Ishikawa (cell line): ENCODE results near the gene AATK.

ENCODE experiments used
- CEBPB ChIP-seq: IDR thresholded peaks from 2 replicates; pipeline ENCODE4 v1.6.1; 2012
- CREB1 ChIP-seq: IDR thresholded peaks from 2 replicates; pipeline ENCODE4 v1.6.1; 2012; ENCODE audit warnings: low read depth
- EGR1 ChIP-seq: IDR thresholded peaks from 2 replicates; pipeline ENCODE4 v1.6.1; 2012
- EP300 ChIP-seq: IDR thresholded peaks from 2 replicates; pipeline ENCODE4 v1.6.1; 2012; ENCODE audit warnings: borderline replicate concordance
- FOXM1 ChIP-seq: IDR thresholded peaks from 2 replicates; pipeline ENCODE4 v1.6.1; 2012; ENCODE audit warnings: low read depth, borderline replicate concordance
- NFIC ChIP-seq: IDR thresholded peaks from 2 replicates; pipeline ENCODE4 v1.6.1; 2012
- RAD21 ChIP-seq: IDR thresholded peaks from 2 replicates; pipeline ENCODE4 v1.6.1; 2012; ENCODE audit warnings: low read depth
- TAF1 ChIP-seq: IDR thresholded peaks from 2 replicates; pipeline ENCODE4 v1.6.1; 2012; ENCODE audit warnings: low read depth, mild to moderate bottlenecking
- TCF12 ChIP-seq: IDR thresholded peaks from 2 replicates; pipeline ENCODE4 v1.6.1; 2012; ENCODE audit warnings: low read depth
- TEAD4 ChIP-seq: IDR thresholded peaks from 2 replicates; pipeline ENCODE4 v1.6.1; 2012
- USF1 ChIP-seq: IDR thresholded peaks from 2 replicates; pipeline ENCODE4 v1.6.1; 2012
- YY1 ChIP-seq: IDR thresholded peaks from 2 replicates; pipeline ENCODE4 v1.6.1; 2012; ENCODE audit warnings: low read depth
- ZBTB7A ChIP-seq: IDR thresholded peaks from 2 replicates; pipeline ENCODE4 v1.6.1; 2012; ENCODE audit warnings: low read depth
- TF ChIP-seq, protein P1 (sequence below): IDR thresholded peaks from 2 replicates; pipeline ENCODE4 v1.6.1; 2012; ENCODE audit warnings: low read depth, mild to moderate bottlenecking
- TF ChIP-seq, protein P2 (sequence below): IDR thresholded peaks from 2 replicates; pipeline ENCODE4 v1.6.1; 2012

The AATK gene

DNA sequence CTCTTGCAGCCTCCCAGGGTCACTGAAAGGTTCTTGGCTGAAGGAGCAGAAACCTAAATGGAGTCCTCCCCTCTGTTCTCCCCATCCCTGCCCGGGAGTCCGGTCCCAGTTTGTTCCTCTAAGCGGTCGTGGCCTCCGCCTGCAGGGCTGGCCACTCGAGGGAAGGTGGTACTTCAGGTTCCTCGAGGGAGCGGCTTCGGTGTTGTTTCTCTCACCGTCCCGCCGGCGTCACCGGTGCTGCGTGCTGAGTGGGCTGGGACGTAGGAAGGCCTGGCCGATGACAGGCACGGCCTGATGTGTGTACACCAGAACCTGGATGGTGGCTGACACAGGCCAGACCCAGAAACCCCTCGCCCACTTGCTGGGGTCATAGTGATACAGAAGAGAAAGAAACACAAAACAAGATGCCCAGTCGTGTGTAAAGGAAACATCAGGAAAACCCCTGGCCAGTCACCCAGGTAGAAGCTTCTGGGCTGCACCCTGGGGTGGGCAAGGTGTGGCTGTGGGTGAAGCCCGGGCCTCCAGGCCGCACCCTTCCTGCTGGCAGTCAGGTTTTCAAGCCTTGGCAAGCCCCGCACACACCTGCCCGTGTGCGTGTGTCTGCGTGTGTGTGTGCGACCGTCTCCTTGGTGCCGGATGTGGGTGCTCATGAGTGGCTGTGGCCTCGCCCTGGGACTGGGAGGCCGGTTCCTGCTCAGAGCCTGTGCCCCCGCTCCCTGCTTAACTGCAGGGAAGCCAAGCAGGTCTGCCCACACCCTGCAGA lies 79.1 kb downstream of the AATK start:
- TF ChIP-seq, protein P1, sequence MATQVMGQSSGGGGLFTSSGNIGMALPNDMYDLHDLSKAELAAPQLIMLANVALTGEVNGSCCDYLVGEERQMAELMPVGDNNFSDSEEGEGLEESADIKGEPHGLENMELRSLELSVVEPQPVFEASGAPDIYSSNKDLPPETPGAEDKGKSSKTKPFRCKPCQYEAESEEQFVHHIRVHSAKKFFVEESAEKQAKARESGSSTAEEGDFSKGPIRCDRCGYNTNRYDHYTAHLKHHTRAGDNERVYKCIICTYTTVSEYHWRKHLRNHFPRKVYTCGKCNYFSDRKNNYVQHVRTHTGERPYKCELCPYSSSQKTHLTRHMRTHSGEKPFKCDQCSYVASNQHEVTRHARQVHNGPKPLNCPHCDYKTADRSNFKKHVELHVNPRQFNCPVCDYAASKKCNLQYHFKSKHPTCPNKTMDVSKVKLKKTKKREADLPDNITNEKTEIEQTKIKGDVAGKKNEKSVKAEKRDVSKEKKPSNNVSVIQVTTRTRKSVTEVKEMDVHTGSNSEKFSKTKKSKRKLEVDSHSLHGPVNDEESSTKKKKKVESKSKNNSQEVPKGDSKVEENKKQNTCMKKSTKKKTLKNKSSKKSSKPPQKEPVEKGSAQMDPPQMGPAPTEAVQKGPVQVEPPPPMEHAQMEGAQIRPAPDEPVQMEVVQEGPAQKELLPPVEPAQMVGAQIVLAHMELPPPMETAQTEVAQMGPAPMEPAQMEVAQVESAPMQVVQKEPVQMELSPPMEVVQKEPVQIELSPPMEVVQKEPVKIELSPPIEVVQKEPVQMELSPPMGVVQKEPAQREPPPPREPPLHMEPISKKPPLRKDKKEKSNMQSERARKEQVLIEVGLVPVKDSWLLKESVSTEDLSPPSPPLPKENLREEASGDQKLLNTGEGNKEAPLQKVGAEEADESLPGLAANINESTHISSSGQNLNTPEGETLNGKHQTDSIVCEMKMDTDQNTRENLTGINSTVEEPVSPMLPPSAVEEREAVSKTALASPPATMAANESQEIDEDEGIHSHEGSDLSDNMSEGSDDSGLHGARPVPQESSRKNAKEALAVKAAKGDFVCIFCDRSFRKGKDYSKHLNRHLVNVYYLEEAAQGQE = no peak
- TF ChIP-seq CEBPB (no peak), ZBTB7A (no peak), CREB1 (no peak), USF1 (no peak), FOXM1 (no peak), RAD21 (no peak)
- TF ChIP-seq, protein P2, sequence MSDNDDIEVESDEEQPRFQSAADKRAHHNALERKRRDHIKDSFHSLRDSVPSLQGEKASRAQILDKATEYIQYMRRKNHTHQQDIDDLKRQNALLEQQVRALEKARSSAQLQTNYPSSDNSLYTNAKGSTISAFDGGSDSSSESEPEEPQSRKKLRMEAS = no peak

GRCh38 chr17:81085420-81085911 lies 80.6 kb downstream of the AATK start:
- no peak for TF ChIP-seq EGR1
- TF ChIP-seq, protein P1 = no peak
- TF ChIP-seq TAF1 = no peak
- TF ChIP-seq YY1 = no peak
- TF ChIP-seq TCF12 = no peak
- TF ChIP-seq EP300 = no peak
- no peak for TF ChIP-seq USF1
- no peak for TF ChIP-seq TEAD4

GRCh38 chr17:81084680-81085419 lies 81.2 kb downstream of the AATK start:
- TF ChIP-seq TEAD4 = no peak
- TF ChIP-seq EP300 = no peak
- no peak for TF ChIP-seq FOXM1
- TF ChIP-seq TCF12 = no peak
- TF ChIP-seq, protein P2 = no peak
- no peak for TF ChIP-seq ZBTB7A
- no peak for TF ChIP-seq YY1
- TF ChIP-seq, protein P1 = no peak
- no peak for TF ChIP-seq USF1
- TF ChIP-seq EGR1 = no peak
- TF ChIP-seq CEBPB = no peak
- no peak for TF ChIP-seq CREB1
- TF ChIP-seq TAF1 = no peak
- TF ChIP-seq NFIC = no peak
- TF ChIP-seq RAD21 = no peak
